IMR-90 (cell line): ENCODE data around the gene AXL.

Experiments
- CEBPB ChIP-seq: IDR thresholded peaks from 2 replicates; pipeline ENCODE4 v1.6.1; 2012; ENCODE audit warnings: low read depth, low read length, improper control_type of control experiment
- CTCF ChIP-seq: conservative IDR thresholded peaks from 2 replicates; pipeline ENCODE4 v1.5.1; 2012; ENCODE audit warnings: mild to moderate bottlenecking, low read depth, low read length, improper control_type of control experiment
- MAFK ChIP-seq: IDR thresholded peaks from 2 replicates; pipeline ENCODE4 v1.6.1; 2012; ENCODE audit warnings: low read depth, low read length, improper control_type of control experiment
- RCOR1 ChIP-seq: IDR thresholded peaks from 2 replicates; pipeline ENCODE4 v1.6.1; 2012; ENCODE audit warnings: mild to moderate bottlenecking, low read length, improper control_type of control experiment; ENCODE audit not compliant: insufficient replicate concordance

- TF ChIP-seq MAFK (no peak), CTCF (no peak), CEBPB (0 out of 2 replicates have a peak, but pooled peaks have one; percentile 9), RCOR1 (no peak)
Measured at GRCh38 chr19:41195675-41196497, 23.1 kb upstream of the AXL start.
